ENCODE results near the gene MKNK2.

DNA sequence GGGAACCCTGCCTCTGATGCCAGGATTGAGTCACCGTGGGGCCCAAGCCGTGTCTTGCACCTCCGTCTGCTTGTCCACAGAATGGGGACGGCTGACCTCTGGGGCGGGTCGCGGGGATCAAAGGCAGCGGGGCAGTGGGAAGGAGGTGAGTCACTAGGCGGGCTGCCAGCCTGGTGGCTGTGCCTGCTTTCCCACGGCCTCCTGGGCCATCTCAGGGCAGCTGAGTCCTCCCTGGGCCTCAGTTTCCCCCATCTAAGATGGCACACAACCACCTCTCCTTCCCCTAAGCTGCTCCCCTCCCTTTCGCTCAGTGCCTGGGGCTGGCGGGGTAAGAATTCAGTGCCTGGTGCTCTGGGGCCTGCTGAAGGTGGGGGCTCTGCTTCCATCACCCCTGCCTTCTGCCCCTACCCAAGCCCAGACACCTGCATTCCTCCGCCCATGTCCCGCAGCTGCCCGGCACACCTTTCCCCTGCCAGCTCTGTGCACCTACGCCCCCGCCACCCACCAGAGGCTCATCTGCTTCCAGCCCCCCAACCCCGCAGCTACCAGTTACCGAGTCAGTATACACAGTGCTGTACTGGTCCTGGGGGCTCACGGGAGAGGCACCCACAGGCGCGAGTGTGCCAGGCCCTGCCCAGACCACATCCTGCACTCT, 3.5 kb downstream of the MKNK2 start:
- TF ChIP-seq CTCF (conservative IDR thresholded peaks at IDR 0.05 in 1 of 2, IDR thresholded peaks at IDR 0.05 in 1 of 2; ENCODE audit: low read depth in 1 of 2, low read length in 2 of 2) (no peak), EZH2 (IDR thresholded peaks at IDR 0.05; ENCODE audit: low read length, missing control alignments) (no peak)

Measured in fibroblast of lung (primary cell).